KOPT-K1 (cell line): ENCODE results near the gene TECPR1.

Experiments
- H3K27ac ChIP-seq: fragments of 200-600 bp; sonication (generic); 2 replicates; pipeline ENCODE4 v1.5.1; 2016; ENCODE audit warnings: antibody characterized with exemption, mild to moderate bottlenecking, low read depth, low read length; ENCODE audit not compliant: poor library complexity, severe bottlenecking
- H3K36me3 ChIP-seq: fragments of 200-600 bp; sonication (generic); 2 replicates; pipeline ENCODE4 v1.5.1; 2017; ENCODE audit warnings: antibody characterized with exemption, mild to moderate bottlenecking, low read length, moderate library complexity; ENCODE audit not compliant: insufficient read depth
- H3K9me3 ChIP-seq: fragments of 200-600 bp; sonication (generic); 2 replicates; pipeline ENCODE4 v1.5.1; 2017; ENCODE audit warnings: antibody characterized with exemption, low read length, mild to moderate bottlenecking; ENCODE audit not compliant: insufficient read depth, poor library complexity, severe bottlenecking

Gene TECPR1, protein sequence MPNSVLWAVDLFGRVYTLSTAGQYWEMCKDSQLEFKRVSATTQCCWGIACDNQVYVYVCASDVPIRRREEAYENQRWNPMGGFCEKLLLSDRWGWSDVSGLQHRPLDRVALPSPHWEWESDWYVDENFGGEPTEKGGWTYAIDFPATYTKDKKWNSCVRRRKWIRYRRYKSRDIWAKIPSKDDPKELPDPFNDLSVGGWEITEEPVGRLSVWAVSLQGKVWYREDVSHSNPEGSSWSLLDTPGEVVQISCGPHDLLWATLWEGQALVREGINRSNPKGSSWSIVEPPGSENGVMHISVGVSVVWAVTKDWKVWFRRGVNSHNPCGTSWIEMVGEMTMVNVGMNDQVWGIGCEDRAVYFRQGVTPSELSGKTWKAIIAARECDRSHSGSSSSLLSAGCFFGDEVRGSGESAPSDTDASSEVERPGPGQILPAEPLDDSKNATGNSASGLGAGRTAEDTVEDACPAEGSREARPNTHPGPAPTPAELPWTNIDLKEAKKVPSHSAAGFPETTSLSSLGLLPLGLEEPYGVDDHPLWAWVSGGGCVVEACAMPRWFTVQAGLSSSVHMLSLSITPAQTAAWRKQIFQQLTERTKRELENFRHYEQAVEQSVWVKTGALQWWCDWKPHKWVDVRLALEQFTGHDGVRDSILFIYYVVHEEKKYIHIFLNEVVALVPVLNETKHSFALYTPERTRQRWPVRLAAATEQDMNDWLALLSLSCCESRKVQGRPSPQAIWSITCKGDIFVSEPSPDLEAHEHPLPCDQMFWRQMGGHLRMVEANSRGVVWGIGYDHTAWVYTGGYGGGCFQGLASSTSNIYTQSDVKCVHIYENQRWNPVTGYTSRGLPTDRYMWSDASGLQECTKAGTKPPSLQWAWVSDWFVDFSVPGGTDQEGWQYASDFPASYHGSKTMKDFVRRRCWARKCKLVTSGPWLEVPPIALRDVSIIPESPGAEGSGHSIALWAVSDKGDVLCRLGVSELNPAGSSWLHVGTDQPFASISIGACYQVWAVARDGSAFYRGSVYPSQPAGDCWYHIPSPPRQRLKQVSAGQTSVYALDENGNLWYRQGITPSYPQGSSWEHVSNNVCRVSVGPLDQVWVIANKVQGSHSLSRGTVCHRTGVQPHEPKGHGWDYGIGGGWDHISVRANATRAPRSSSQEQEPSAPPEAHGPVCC

DNA sequence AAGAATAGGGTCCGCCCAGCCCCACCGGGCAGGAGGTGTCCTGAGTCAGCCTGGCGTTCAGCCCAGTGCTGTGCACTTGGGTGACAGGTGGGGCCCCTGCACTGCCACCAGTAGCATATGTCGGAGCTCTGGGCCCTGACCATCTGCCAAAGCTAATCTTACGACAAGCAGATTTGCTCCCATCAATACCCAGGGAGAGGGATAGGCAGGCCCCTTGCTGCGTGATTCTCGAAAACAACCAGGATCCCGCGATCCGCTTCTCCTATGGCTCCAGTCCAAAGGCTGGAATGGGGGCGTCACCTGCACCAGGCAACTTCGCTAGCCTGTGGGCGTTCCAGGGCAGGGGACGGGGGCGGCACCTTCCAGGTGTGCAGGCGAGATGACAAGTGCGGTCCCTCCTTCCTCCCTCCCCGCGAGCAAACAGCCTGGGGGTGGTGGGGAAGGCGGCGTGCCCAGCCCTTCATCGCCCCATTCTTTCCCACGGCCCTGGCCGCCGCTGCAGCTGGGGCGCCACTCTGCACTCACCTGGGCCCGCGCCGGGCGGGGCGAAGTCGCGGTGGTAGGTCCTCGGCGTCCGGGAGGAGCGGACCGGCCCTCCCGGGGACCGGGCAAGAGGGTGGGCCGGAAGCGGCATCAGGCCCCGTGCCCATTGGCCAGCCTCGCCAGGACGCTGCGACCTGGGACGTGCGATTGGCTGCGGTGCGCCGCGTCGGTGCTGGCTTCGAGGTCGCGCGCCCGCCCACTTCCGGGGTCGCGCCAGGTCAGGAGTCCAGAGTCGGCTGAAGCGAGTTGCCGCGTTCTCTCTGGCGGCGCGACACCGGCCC lies at the start of gene TECPR1:
TECPR1 (minus strand) TSS at position 632 of the 824 bp plus-strand sequence. CDS start 6,086 bp downstream, outside the sequence.
- H3K9me3 ChIP-seq: no peaks in the 10 kb centered on the region
- H3K27ac ChIP-seq: peak within 1 kb of the TSS; percentile 67
- H3K36me3 ChIP-seq: peaks cover 15% of the 10 kb centered on the region

DNA sequence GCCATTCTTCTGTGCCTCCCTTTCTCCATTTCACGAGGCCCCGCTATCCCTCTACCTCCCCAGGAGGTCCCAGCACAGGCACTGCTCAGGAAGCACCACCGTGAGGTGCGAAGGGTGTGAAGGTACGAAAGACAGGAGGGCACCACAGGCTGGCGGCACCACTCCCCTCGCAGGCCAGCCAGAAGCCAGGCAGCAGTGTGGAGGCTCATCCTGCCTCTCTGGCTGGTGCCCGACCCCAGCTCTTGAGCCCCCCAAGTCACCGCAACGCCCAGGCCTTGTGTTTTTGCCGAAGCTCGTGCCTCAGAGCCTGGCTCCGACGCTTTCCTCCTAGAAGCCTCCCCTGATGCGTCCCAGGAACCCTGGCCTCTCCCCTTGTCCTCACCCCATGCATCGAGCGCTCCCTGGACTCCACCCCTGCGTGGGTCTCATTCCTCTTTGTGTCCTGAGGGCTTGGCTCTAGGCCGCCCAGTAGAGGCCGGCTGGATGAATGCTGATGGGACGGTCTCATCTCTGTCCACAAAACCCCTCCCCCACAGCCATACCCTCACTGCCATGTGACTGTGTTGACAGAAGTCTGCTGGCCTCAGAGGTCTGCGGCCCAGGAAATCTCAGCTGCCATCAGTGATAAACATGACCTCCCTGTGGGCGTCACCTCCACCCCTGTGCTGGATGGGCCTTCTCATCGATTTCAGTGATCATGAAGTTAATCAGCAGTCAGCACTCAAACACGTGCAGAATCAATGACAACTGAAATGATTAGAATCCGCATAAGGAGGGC lies 48.8 kb upstream of the TECPR1 start:
- Histone ChIP-seq H3K36me3 (no peaks in the 10 kb centered on the region), H3K27ac (no peak overlapping the region), H3K9me3 (no peaks in the 10 kb centered on the region)

DNA sequence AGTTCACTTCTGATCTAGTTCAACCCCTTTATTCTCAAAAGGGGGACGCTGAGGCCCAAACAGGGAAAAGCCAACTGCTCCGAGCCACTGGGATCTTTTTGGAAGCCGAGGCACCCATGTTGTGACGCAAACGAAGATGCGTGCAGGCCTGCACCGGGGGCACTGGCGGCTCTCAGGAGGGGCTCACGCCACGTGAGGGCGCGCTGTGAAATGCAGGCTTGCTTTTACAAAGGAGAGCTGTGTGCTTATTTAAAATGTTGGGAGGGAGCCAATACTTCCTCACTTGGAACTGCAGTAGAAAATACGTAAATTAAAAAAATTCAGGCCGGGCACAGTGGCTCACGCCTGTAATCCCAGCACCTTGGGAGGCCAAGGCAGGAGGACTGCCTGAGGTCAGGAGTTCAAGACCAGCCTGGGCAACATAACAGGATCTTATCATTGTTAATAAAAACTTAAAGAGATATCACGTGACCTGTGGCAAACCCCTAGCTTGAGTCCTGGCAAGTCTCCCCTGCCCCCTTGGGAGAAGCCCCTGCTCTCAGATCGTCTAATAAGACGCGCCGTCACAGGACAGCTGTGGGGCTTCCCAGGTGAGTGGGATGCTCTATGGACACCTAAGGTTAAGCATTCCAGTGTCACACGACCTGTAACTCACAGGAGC lies 45.7 kb upstream of the TECPR1 start:
- H3K27ac ChIP-seq: no peak overlapping the region
- peaks cover 7% of the 10 kb centered on the region; the same call in 1 of the 2 replicates for H3K36me3 ChIP-seq
- no peaks in the 10 kb centered on the region for H3K9me3 ChIP-seq

DNA sequence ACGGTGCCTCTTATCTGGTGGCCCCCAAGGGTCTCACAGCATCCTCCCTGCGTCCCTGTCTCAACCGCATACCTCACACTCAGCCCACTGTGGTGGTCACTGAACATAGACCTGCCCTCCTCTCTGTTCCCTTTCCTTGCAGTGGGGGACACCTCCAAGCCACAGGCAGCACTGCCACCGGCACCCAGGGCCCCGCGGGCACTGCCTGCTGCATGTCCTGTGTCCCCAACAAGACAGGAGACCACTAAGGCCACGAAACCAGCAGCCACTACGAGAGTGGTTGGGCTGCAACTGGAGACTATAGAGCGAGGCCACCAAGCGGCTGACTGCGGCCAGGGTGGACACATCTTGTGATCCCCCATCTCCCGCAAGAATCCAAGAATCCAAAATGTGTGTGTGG lies 44.8 kb upstream of the TECPR1 start:
- no peak overlapping the region for H3K27ac ChIP-seq

DNA sequence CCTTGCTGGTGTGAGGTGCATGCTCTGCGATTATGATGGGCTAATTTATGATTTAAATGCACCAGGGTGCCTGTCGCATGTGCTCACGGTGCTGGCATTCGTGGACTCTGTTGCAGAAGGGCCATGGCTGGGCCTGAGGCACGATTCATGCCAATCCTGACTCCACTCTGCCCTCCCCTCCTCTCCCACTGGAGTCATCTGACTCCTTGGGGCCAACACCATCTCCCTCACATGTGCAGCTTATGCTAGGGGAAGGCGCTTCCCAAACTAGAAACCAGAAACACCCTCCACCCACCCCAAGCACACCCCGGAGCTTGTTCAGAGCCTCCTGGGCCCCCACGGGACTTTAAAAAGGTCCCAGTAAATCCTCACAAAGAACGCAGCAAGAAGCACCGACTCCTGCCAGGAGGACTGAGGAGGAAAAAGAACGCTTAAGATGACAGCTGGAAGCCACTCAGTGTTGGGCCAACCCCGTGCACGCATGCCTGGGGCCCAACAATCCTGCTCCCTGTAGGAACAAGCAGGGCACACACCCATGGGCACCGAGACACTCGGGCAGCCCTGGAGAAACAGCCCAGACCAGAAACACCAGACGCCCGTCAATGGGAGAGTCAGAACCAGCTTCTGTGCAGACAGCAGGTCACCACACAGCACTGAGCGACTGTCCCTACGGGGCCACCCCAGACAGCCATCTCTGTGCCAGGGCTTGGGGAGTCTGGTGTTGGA lies 43.6 kb upstream of the TECPR1 start:
- H3K36me3 ChIP-seq: peaks cover 18% of the 10 kb centered on the region
- no peak overlapping the region for H3K27ac ChIP-seq
- H3K9me3 ChIP-seq: no peaks in the 10 kb centered on the region

More for the DNA sequence above, 44.8 kb upstream of the TECPR1 start:
- Histone ChIP-seq H3K36me3 (peaks cover 15% of the 10 kb centered on the region), H3K9me3 (no peaks in the 10 kb centered on the region)

DNA sequence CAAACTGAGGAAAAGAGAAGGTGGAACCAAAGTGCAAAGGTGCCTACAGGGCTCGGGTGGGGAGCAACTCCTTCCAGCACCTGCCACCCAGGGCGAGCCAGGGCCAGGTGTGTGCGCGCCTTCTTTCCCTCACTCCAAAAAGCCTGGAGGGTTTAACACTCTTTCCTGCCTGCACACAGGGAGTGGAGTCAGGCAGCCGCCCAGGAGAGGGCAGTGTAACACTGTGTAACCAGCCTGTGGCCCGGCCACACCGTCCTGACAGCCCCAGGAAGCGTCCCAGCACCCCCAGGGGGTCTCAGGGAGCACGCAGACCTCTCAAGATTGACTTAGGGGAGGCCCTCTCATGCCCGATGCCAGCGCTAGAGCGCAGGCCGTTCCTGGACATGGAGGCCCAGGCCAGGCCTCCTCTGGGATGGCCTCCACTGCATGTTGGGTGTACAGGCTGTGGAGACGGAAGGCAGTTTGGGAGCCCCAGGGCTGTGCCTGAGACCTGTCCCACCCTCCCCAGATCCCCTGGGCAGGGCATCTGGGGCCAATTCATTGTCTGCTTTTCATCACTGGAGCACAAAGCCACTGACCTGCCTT lies 42.9 kb upstream of the TECPR1 start:
- Histone ChIP-seq H3K27ac (no peak overlapping the region), H3K9me3 (no peaks in the 10 kb centered on the region), H3K36me3 (peaks cover 18% of the 10 kb centered on the region)

DNA sequence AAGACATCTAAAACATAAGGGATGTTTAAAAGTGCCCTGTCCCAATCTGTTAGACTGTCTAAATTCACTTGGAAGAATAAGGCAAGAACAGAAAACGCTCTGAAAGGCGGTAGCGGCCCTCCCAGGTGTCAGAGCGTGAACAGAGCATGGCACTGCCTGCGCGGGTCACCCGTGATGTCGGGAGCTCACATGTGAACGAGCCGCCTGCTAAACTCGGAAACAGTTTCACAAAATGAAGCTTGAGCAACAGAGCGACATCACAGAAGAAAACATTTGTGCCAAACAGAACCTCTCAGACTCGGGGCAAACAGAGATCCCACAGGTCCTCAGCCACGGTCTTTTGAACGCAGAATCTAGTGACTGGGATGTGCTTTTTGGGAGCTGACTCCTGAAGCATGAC lies 42.3 kb upstream of the TECPR1 start:
- Histone ChIP-seq H3K36me3 (peaks cover 18% of the 10 kb centered on the region), H3K9me3 (no peaks in the 10 kb centered on the region), H3K27ac (no peak overlapping the region)

DNA sequence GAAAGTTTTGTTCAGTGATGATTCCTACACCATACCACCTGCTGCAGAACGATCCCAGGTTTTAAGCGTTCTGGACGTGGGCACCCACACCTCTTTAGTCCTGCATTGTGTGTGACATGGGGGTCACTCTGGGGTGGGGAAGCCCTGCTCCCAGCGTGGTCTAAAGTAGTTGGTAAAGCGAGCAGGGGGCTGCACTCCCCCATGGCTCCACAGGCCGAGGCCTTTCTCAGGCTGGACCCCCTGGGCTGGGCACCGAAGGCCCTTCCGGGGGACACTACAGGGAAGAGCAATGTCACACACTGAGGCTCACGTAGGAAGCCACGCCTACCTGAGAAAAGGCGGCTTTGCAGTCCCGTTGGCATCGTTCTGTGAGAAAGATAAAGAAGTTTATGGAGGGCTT lies 41.7 kb upstream of the TECPR1 start:
- H3K36me3 ChIP-seq: peaks cover 18% of the 10 kb centered on the region
- no peak overlapping the region for H3K27ac ChIP-seq
- H3K9me3 ChIP-seq: no peaks in the 10 kb centered on the region

DNA sequence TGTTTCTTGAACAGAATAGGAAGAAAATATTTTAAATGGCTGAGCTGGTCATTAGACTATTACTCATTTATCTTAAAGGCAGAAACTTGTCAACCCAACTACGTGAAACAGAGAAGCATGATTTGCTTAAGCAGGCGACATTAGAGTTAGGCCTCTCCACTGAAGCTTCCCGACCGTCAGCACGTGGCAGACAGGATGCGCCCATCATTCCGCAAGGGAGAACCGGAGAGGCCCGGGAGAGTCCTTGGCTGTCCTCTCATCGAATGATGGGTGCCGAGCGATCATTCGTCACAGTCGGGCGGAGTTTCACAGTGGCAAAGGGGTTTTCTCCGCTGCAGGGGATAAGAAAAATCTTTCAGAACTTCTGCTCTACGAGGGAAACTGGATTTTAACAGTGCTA lies 41.2 kb upstream of the TECPR1 start:
- no peaks in the 10 kb centered on the region for H3K9me3 ChIP-seq
- peaks cover 18% of the 10 kb centered on the region for H3K36me3 ChIP-seq
- no peak overlapping the region for H3K27ac ChIP-seq

DNA sequence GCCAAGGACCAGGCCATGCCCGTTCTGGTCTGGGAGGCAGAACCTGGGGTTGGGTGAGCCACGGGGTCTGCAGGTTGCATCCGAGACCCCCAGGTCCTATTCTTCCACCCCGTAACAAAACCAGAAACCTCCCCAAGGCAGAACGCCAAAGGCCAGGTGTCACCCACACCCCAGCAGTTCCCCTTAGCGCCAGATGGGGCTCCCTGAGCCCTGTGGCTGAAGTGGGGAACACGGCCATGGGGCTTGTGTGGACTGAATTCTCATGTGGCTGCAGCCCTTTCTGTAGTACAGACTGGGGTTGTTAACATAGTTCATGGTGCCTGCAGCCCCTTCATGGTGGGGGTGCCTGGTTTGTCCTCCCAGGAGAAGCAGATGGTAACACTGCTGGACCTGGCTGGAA lies 39.7 kb upstream of the TECPR1 start:
- Histone ChIP-seq H3K27ac (no peak overlapping the region), H3K9me3 (no peaks in the 10 kb centered on the region), H3K36me3 (peaks cover 18% of the 10 kb centered on the region)

DNA sequence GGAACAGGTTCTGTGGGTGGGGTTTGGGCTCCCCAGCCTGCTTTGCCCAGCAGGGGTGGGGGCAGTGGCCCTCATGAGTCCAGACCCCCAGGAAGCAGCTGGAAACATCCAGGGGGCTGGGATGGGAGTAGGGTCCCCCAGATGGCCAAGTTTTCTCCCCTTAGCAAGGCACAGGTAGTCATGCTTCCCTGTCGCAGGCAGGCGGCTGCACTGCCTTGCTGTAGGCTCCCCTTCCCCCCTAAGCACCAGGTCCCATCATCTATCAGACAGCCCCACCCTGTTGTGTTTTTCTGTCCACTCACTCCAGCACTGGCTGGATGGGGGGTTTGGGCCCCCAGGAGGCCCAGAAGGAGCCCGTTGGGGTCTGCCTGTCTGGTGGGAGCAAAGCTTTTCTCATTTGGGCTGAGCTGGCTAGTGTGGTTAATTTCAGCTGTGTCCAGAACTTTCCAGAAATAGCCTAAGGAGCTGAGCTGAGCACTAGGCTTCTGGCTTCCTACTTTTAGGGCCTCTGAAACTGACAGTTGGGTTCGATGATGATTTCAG lies 37.4 kb upstream of the TECPR1 start:
- Histone ChIP-seq H3K36me3 (peaks cover 18% of the 10 kb centered on the region), H3K9me3 (no peaks in the 10 kb centered on the region), H3K27ac (no peak overlapping the region)

DNA sequence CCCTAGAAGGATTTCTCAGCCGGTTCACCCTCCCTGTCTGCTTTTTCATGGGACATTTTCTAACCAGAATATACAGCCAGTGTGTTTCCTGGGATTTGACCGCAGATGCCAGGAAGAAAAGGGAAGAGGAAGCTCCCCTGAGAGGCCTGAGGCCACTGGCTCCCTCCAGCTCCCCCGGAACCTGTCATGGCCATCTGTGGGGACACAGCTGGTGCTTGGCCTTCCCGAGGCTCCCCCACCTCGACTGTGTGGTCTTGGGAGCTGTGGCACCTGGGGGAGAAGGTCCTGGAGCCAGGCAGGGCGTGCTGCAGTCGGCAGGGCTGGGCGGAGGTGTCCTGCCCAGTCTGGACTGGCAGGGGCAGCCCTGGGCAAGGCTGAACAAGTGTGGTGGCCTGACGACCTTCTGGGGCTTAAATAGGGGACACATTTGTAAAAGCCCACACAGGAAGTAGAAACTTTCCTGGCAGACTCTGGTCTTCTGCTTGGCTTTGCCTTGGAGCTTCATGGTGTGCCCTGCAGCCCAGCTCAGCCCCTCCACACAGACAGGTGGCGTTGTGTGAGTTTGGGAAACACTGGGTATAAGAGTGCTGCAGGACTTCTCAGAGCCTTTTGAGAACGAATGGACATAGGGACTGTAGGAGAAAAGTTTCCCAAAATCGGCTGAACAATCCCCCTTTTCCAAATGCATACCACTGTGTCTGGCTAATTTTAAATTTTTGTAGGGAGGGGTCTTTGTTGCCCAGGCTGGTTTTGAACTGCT lies 36.2 kb upstream of the TECPR1 start:
- no peak overlapping the region for H3K27ac ChIP-seq
- H3K36me3 ChIP-seq: peaks cover 15% of the 10 kb centered on the region

More for the DNA sequence above, 36.2 kb upstream of the TECPR1 start:
- no peaks in the 10 kb centered on the region for H3K9me3 ChIP-seq
